Esophagus muscularis mucosa (tissue), 3 donors: Measurements from ENCODE around the gene MRPL32.
"Not testable (repeated sequence)": the region's sequence is repeated elsewhere in the genome, so short reads cannot be mapped to it uniquely, and the experiment has no call there.

Source experiments
- CTCF ChIP-seq, 3 experiments: fragments of 200-600 bp in 2 of 3; fragments of 450-650 bp in 1 of 3; sonication (generic) in 2 of 3; IDR thresholded peaks; one replicate each; pipeline ENCODE4 v1.5.1; 2017 to 2019; ENCODE audit warnings: antibody characterized with exemption in 3 of 3, mild to moderate bottlenecking in 2 of 3, moderate library complexity in 1 of 3
- POLR2A ChIP-seq: fragments of 450-650 bp; IDR thresholded peaks from one replicate; pipeline ENCODE4 v1.6.1; 2017; ENCODE audit warnings: antibody characterized with exemption, moderate library complexity, mild to moderate bottlenecking, low read depth
- POLR2AphosphoS5 ChIP-seq, 2 donors: sonication (generic); formaldehyde crosslinking; IDR thresholded peaks; one replicate each; pipeline ENCODE4 v1.6.1; 2017; ENCODE audit warnings: antibody characterized with exemption in 2 of 2

DNA sequence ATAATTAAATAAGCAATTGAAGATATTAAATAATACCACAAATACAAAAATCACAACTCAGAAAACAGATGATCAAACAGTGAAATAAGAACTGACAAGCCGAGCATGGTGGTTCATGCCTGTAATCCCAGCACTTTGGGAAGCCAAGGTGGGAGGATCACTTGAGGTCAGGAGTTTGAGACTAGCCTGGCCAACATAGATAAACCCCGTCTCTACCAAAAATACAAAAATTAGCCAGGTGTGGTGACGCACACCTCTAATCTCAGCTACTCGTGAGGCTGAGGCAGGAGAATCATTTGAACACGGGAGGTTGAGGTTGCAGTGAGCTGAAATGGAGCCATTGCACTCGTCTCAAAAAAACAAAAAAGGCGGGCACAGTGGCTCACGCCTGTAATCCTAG is 47.0 kb upstream of the MRPL32 start:
- not testable (repeated sequence) for TF ChIP-seq CTCF (IDR thresholded peaks at IDR 0.05); POLR2A; POLR2AphosphoS5 (IDR thresholded peaks at IDR 0.05)
